ENCODE results near the gene CHCHD6. TPM values are rescaled to one million over a fixed set of nuclear protein-coding genes. Genes with fewer than 3 reads are reported as not detected.

The CHCHD6 gene
- total and polyA plus RNA-seq, 2 donors (not counting 3 experiments of a cell fraction or from before 2014, with no cell fraction given), result 8.4 to 10.1 TPM

- POLR2A ChIA-PET, result no interaction called here
- Histone ChIP-seq H3K4me3 (replicated peaks in 1 of 3; ENCODE audit: insufficient read depth in 1 of 3, low read depth in 1 of 3, low read length in 3 of 3) (no peak overlapping the region), H3K27me3 (ENCODE audit: control insufficient read depth in 2 of 2, insufficient read depth in 2 of 2, low read length in 2 of 2) (no peaks in the 10 kb centered on the region), H3K4me1 (ENCODE audit: control insufficient read depth, extremely low read depth, insufficient read depth, low read length) (no peaks in the 10 kb centered on the region), H3K9me1 (replicated peaks; ENCODE audit: control insufficient read depth, extremely low read depth, insufficient read depth, low read length) (no peaks in the 10 kb centered on the region), H3K4me2 (ENCODE audit: insufficient read depth, low read length) (no peak overlapping the region), H3K36me3 (ENCODE audit: control insufficient read depth in 2 of 2, extremely low read depth in 1 of 2, insufficient read depth in 2 of 2, low read length in 2 of 2) (no peaks in the 10 kb centered on the region), H3K9me3 (replicated peaks; ENCODE audit: control insufficient read depth, insufficient read depth, low read length) (no peaks in the 10 kb centered on the region), H3K27ac (ENCODE audit: insufficient read depth, low read depth, low read length) (no peak overlapping the region), H3K9ac (replicated peaks; ENCODE audit: extremely low read depth, insufficient read depth, low read length) (no peak overlapping the region), H2AFZ (ENCODE audit: low read depth, low read length) (no peak overlapping the region), H4K20me1 (replicated peaks; ENCODE audit: control insufficient read depth, extremely low read depth, insufficient read depth, low read length) (no peaks in the 10 kb centered on the region), H3K79me2 (ENCODE audit: control insufficient read depth, insufficient read depth, low read length) (no peaks in the 10 kb centered on the region)
- CTCF ChIA-PET, result no interaction called here
- BruUV-seq (replicated peaks), result no TSS peak
- intact Hi-C loops (cut with micrococcal nuclease), result no loop called here
- FAIRE-seq (no peak), DNase-seq (ENCODE audit: low read depth, low spot score) (no peak)
- no peak for TF ChIP-seq GATA2 (IDR thresholded peaks at IDR 0.05; ENCODE audit: insufficient read depth, insufficient read length, low read depth, low read length)
- TF ChIP-seq MAX (IDR thresholded peaks at IDR 0.05; ENCODE audit: insufficient read depth, insufficient read length), result no peak
- TF ChIP-seq FOS (IDR thresholded peaks at IDR 0.05; ENCODE audit: borderline replicate concordance, insufficient read depth, low read length), result no peak
- no peak for TF ChIP-seq POLR2A (IDR thresholded peaks at IDR 0.05; ENCODE audit: low read depth, low read length)
- TF ChIP-seq EZH2 (IDR thresholded peaks at IDR 0.05; ENCODE audit: borderline replicate concordance, low read depth, low read length, severe bottlenecking), result no peak
- TF ChIP-seq MYC (IDR thresholded peaks at IDR 0.05; ENCODE audit: low read depth, low read length), result no peak
- no peak for TF ChIP-seq JUN (IDR thresholded peaks at IDR 0.05; ENCODE audit: borderline replicate concordance, insufficient read depth, insufficient read length, low read depth)
- TF ChIP-seq POLR2AphosphoS5 (IDR thresholded peaks at IDR 0.05; ENCODE audit: insufficient read depth, low read depth, low read length), result no peak
- TF ChIP-seq CTCF (IDR thresholded peaks at IDR 0.05; ENCODE audit: extremely low read depth in 1 of 2, insufficient read depth in 1 of 2, low read depth in 1 of 2, low read length in 2 of 2), result no peak
- dilution Hi-C loops (cut with MboI; ENCODE audit: extremely low pct_ligation_motif_present, low sequenced_read_pairs), result no loop called here
These were observed 123.1 kb downstream of the CHCHD6 start for GRCh38 chr3:126827121-126827520.

Data from endothelial cell of umbilical vein (primary cell).